ENCODE results near the gene GOLGA6L22.
"Not testable (repeated sequence)": the region's sequence is repeated elsewhere in the genome, so short reads cannot be mapped to it uniquely, and the experiment has no call there.

GOLGA6L22 gene, protein sequence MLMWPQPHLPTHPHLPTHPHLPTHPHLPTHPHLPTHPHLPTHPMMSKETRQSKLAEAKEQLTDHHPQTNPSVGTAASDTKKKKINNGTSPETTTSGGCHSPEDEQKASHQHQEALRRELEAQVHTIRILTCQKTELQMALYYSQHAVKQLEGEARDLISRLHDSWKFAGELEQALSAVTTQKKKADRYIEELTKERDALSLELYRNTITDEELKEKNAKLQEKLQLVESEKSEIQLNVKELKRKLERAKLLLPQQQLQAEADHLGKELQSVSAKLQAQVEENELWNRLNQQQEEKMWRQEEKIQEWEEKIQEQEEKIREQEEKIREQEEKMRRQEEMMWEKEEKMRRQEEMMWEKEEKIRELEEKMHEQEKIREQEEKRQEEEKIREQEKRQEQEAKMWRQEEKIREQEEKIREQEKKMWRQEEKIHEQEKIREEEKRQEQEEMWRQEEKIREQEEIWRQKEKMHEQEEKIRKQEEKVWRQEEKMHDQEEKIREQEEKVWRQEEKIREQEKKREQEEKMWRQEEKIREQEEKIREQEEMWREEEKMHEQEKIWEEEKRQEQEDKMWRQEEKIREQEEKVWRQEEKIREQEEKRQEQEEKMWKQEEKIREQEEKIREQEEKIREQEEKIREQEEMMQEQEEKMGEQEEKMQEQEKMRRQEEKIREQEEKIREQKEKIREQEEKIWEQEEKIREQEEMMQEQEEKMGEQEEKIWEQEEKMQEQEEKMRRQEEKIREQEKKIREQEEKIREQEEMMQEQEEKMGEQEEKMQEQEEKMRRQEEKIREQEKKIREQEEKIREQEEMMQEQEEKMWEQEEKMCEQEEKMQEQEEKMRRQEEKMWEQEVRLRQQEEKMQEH

GRCh38 chr15:22458603-22459002 is at the start of gene GOLGA6L22:
GOLGA6L22 (plus strand) TSS chr15:22458903; CDS start chr15:22458994, 91 bp downstream.
- DNase-seq, result not testable (repeated sequence)

- not testable (repeated sequence) for DNase-seq
Observed at GRCh38 chr15:22417288-22417687, 41.4 kb upstream of the GOLGA6L22 start.

GRCh38 chr15:22417795-22418194 is 40.9 kb upstream of the GOLGA6L22 start:
- not testable (repeated sequence) for DNase-seq

- DNase-seq, result not testable (repeated sequence)
Observed at GRCh38 chr15:22418212-22418611, 40.5 kb upstream of the GOLGA6L22 start.

DNA sequence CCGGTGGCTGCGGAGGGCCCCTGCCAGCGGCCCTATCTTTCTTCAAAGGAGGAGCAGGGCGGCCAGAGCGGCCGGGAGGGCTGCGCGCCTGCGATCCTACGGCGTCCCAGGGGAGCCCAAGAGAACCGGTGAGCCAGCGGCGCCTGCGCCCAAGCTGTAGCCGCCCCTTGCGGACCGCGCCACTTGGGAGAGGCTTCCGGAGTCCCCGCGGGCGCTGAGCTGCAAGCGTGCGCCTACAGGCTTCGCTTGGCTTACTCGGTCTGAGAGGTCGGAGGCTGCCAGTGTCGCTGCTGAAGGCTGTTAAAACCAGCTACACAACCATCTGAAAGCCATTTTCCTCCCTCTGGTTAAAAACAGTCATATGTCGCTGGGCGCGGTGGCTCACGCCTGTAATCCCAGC is 40.0 kb upstream of the GOLGA6L22 start:
- DNase-seq, result not testable (repeated sequence)

GRCh38 chr15:22420340-22420739 is 38.4 kb upstream of the GOLGA6L22 start:
- DNase-seq, result not testable (repeated sequence)

DNA sequence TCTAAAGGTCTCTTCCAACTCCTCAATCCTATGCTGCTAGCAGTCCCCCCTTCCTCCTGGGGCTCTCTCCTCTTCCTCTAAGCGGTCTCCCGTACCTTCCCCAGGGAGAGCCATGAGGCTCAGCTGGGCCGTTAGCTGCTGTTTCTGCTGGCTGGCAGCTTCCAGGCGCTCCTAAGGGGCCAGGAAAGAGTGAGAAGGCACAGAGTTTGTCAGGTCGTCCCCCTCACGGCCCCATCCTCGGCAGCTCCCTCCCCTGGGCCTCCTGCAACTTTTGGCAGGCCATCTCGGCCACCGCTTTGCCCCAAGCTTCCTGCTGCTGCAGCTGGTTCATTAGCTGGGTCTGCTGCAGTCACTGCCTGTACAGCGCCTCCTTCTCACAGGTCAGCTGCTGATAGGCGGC is 29.3 kb upstream of the GOLGA6L22 start:
- not testable (repeated sequence) for DNase-seq

- DNase-seq, result not testable (repeated sequence)
Observed at GRCh38 chr15:22431687-22432086, 27.0 kb upstream of the GOLGA6L22 start.

- peak; percentile 24 to 33 for DNase-seq
Observed at GRCh38 chr15:22494490-22495113, 35.9 kb downstream of the GOLGA6L22 start.

DNA sequence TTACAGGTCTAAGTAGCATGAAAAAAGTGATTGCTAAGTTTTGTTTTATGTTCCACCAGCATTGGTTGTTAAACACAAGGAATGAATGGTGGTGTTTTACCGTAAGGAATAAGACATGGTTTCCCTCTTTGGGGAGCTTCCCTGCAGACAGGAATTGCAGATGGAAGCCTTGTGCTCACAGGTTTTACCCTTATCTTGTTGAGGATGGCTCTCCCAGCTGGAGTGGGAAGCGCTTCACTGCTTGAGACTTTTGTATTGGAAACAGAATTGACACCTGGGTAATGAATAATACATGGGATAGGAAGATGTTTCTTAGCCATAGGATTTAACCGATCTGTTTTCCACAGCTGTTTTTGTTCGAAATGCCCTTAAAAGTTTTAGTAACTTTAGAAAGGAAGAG is 38.5 kb downstream of the GOLGA6L22 start:
- DNase-seq, result not testable (repeated sequence)

GRCh38 chr15:22498220-22498925 is 39.7 kb downstream of the GOLGA6L22 start:
- not testable (repeated sequence) for DNase-seq

GRCh38 chr15:22502272-22502671 is 43.6 kb downstream of the GOLGA6L22 start:
- DNase-seq, result not testable (repeated sequence)

DNA sequence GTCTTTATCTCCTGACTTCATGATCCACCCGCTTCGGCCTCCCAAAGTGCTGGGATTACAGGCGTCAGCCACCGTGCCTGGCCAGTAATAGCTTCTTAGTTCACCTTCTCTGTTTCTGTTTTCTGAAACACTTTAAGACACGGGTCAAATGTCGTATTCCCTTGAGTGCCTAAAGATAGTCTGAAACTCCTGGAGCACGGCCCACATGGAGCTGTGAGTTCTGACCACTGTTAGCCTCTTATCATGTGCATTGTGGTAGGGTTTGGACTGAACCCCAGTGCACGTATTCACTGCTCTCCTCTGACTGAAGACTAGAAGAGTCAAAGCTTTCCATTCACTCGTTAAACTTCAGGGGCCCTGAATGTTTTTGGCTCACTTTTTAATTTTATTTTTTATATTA is 48.3 kb downstream of the GOLGA6L22 start:
- not testable (repeated sequence) for DNase-seq

GRCh38 chr15:22516140-22516539 is 57.4 kb downstream of the GOLGA6L22 start:
- DNase-seq, result not testable (repeated sequence)

All from stimulated activated CD4-positive, alpha-beta T cell treated with anti-CD3 and anti-CD28 coated beads, Interleukin-2, amount 100 ng/mL, for 24 hours (primary cell).